Stomach (tissue), 4 donors: ENCODE results near the gene ARHGAP33.

Experiments used
- EP300 ChIP-seq: sonication (generic); formaldehyde crosslinking; IDR thresholded peaks from one replicate; pipeline ENCODE4 v1.6.1; 2017; ENCODE audit warnings: antibody characterized with exemption
- POLR2A ChIP-seq, 4 donors: fragments of 450-650 bp; IDR thresholded peaks; one replicate each; pipeline ENCODE4 v1.6.1; 2016; ENCODE audit warnings: antibody characterized with exemption in 4 of 4, control low read depth in 2 of 4, mild to moderate bottlenecking in 1 of 4, moderate library complexity in 1 of 4
- POLR2AphosphoS5 ChIP-seq, 3 donors: sonication (generic); formaldehyde crosslinking; IDR thresholded peaks; one replicate each; pipeline ENCODE4 v1.6.1; 2016; ENCODE audit warnings: antibody characterized with exemption in 3 of 3
- TF ChIP-seq, protein P1 (sequence below), 7 experiments: fragments of 450-650 bp in 4 of 7; fragments of 200-600 bp in 3 of 7; sonication (generic) in 3 of 7; IDR thresholded peaks; one replicate each; pipeline ENCODE4 v1.5.1; 2016 to 2019; ENCODE audit warnings: antibody characterized with exemption in 7 of 7, control low read depth in 2 of 7, mild to moderate bottlenecking in 1 of 7

GRCh38 chr19:35791814-35792279 lies 16.5 kb downstream of the ARHGAP33 start:
- TF ChIP-seq POLR2A (IDR thresholded peaks at IDR 0.05): no peak
- no peak for TF ChIP-seq EP300
- TF ChIP-seq, protein P1, sequence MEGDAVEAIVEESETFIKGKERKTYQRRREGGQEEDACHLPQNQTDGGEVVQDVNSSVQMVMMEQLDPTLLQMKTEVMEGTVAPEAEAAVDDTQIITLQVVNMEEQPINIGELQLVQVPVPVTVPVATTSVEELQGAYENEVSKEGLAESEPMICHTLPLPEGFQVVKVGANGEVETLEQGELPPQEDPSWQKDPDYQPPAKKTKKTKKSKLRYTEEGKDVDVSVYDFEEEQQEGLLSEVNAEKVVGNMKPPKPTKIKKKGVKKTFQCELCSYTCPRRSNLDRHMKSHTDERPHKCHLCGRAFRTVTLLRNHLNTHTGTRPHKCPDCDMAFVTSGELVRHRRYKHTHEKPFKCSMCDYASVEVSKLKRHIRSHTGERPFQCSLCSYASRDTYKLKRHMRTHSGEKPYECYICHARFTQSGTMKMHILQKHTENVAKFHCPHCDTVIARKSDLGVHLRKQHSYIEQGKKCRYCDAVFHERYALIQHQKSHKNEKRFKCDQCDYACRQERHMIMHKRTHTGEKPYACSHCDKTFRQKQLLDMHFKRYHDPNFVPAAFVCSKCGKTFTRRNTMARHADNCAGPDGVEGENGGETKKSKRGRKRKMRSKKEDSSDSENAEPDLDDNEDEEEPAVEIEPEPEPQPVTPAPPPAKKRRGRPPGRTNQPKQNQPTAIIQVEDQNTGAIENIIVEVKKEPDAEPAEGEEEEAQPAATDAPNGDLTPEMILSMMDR (IDR thresholded peaks at IDR 0.05): no peak
- no peak for TF ChIP-seq POLR2AphosphoS5 (IDR thresholded peaks at IDR 0.05)
